ENCODE measurements around the gene NPTX1. TPM values are rescaled to one million over a fixed set of nuclear protein-coding genes. Genes with fewer than 3 reads are reported as not detected.

NPTX1 gene
- total RNA-seq, 1 donor from 2014 or later: not detected

- DNase-seq (ENCODE audit: low read depth): no peak
- no peak for TF ChIP-seq CTCF (conservative IDR thresholded peaks at IDR 0.05; ENCODE audit: low read depth, low read length)
Measured at GRCh38 chr17:80459234-80459633, 17.2 kb downstream of the NPTX1 start.

GRCh38 chr17:80458016-80458415 is 18.4 kb downstream of the NPTX1 start:
- DNase-seq (ENCODE audit: low read depth): no peak
- TF ChIP-seq CTCF (conservative IDR thresholded peaks at IDR 0.05; ENCODE audit: low read depth, low read length): no peak
- no peak overlapping the region for H3K4me3 ChIP-seq (ENCODE audit: low read depth, low read length)

More at GRCh38 chr17:80459234-80459633, 17.2 kb downstream of the NPTX1 start:
- H3K4me3 ChIP-seq (ENCODE audit: low read depth, low read length): no peak overlapping the region

GRCh38 chr17:80457236-80457856 is 19.1 kb downstream of the NPTX1 start:
- no peak for DNase-seq (ENCODE audit: low read depth)
- no peak overlapping the region for H3K4me3 ChIP-seq (ENCODE audit: low read depth, low read length)
- no peak for TF ChIP-seq CTCF (conservative IDR thresholded peaks at IDR 0.05; ENCODE audit: low read depth, low read length)

- no peak for TF ChIP-seq CTCF (conservative IDR thresholded peaks at IDR 0.05; ENCODE audit: low read depth, low read length)
- DNase-seq (ENCODE audit: low read depth): no peak
- H3K4me3 ChIP-seq (ENCODE audit: low read depth, low read length): no peak overlapping the region
Measured at GRCh38 chr17:80456465-80457235, 19.8 kb downstream of the NPTX1 start.

- TF ChIP-seq CTCF (conservative IDR thresholded peaks at IDR 0.05; ENCODE audit: low read depth, low read length): no peak
- H3K4me3 ChIP-seq (ENCODE audit: low read depth, low read length): peak overlapping the region; percentile 89
Measured at GRCh38 chr17:80455784-80456183, 20.6 kb downstream of the NPTX1 start.

GRCh38 chr17:80455336-80455710 is 21.1 kb downstream of the NPTX1 start:
- DNase-seq (ENCODE audit: low read depth): no peak
- TF ChIP-seq CTCF (conservative IDR thresholded peaks at IDR 0.05; ENCODE audit: low read depth, low read length): no peak
- peak overlapping the region; percentile 89 for H3K4me3 ChIP-seq (ENCODE audit: low read depth, low read length)

More at GRCh38 chr17:80455784-80456183, 20.6 kb downstream of the NPTX1 start:
- DNase-seq (ENCODE audit: low read depth): no peak
